GM12801 (cell line): ENCODE results near the gene TAS2R7.

Source experiments
- TF ChIP-seq, protein P1 (sequence below): IDR thresholded peaks from one replicate; pipeline ENCODE4 v1.5.1; 2011; ENCODE audit warnings: control low read depth; ENCODE audit not compliant: insufficient read length; ENCODE audit errors: extremely low read depth

TAS2R7 gene

DNA sequence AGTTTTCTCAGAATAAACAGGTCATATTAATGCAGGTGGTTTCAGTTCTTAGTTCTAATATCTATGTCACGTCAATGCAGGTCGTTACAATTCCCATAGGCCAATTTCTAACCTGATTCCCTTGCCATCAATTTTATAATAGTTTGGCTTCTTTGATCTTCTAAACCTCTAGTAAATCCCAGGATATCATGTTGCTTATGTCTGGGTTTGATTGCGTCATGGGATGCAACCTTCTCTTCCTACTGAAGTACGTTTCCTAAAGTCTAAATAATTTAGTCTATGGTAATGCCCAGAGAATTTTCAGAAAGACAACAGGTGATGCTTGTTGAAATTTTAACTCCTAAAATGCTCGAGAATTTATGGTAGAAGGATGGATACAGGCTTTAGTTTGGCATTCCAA, 19.2 kb downstream of the TAS2R7 start:
- TF ChIP-seq, protein P1, sequence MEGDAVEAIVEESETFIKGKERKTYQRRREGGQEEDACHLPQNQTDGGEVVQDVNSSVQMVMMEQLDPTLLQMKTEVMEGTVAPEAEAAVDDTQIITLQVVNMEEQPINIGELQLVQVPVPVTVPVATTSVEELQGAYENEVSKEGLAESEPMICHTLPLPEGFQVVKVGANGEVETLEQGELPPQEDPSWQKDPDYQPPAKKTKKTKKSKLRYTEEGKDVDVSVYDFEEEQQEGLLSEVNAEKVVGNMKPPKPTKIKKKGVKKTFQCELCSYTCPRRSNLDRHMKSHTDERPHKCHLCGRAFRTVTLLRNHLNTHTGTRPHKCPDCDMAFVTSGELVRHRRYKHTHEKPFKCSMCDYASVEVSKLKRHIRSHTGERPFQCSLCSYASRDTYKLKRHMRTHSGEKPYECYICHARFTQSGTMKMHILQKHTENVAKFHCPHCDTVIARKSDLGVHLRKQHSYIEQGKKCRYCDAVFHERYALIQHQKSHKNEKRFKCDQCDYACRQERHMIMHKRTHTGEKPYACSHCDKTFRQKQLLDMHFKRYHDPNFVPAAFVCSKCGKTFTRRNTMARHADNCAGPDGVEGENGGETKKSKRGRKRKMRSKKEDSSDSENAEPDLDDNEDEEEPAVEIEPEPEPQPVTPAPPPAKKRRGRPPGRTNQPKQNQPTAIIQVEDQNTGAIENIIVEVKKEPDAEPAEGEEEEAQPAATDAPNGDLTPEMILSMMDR = no peak

DNA sequence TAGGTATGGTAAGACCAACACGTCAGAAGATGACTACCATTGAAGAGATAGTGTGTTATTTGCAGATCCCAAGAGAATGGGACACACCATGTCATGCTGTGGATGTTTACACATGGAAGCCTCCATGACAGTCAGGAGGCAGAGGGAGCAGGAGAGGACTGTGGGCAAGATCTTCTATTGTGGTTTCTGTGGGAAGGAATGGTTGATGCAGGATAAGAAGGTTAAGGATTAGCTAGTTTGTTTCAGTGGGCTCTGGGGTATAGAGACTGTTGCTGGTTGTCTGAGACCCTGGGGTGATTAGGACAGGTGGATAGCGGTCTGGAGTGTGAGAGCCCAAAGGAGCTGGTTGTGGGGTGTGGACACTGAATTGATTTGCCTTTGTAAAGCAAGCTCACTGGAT, 23.3 kb downstream of the TAS2R7 start:
- TF ChIP-seq, protein P1 = no peak

DNA sequence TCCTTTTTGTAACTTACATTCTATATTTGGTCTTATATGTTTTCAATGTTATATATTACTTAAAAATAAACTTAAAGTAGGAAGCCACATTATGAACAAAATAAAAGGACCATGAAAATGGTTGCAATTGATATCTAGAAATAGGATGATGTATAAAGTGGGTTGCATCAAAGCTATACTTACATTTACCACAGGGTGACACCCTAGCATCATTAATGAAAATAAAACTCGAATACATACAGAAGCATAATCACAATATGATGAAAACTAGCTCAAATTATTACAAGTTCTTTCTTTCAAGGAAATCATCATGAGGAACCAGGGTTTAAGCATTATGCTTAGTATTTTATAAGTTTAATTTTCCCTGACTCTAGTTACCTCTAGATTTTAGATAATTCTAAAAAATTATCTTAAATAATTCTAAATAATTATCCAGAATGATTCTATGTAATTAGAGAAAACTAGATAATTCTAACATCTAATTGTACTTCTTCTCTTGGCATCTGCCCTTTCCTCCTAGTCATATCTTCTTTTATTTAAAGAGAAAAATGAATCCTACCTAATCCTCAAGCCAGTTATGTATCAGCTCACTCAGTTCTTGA, 31.2 kb downstream of the TAS2R7 start:
- TF ChIP-seq, protein P1 = no peak

DNA sequence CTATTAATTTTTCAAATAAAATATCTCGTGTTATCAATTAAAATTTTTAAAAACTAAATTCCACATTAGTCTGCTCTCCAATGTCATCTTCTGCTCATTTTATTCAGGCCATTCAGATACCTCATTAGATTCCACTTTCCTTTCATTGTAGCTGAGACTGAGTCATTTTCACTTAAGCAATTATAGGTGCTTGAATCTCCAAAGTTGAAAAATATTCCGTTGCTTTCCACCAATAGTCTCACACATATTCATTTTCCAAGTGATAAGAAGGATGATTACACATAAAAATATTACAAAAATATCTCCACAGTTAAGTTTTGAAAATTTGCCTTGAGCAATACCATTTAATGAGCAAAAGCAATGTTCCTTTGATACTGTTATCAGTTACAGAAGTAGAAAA, 42.8 kb downstream of the TAS2R7 start:
- TF ChIP-seq, protein P1 = no peak

DNA sequence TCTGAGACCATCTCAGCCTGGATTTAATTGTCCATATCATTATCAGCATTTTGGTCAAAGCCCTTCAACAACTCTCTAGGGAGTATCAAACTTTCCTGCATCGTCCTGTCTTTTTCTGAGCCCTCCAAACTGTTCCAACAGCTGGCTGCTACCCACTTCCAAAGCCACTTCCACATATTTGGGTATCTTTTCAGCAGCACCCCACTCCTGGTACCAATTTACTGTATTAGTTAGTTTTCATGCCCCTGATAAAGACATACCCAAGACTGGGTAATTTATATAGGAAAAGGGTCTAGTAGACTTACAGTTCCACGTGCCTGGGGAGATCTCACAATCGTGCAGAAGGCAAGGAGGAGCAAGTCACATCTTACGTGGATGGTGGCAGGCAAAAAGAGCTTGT, 46.2 kb downstream of the TAS2R7 start:
- TF ChIP-seq, protein P1 = no peak

DNA sequence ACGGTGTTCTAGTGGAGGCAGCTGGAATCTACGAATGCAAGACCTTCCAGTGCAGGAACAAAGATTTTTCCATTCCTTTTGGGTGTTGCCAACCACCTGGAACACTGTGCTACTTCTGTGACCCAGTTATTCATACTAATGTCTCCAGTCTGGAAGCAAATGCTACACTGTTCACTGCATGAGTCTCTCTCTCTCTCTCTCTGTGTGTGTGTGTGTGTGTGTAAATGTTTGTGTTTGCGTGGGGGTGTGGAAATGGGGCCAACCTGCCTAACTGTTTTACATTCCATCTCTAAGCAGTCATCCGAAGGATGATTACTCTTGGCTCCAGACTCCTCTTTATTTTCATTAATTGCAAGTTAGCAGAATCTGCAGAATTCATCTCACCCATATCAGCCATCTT, 49.4 kb downstream of the TAS2R7 start:
- TF ChIP-seq, protein P1 = no peak
